Endothelial cell of umbilical vein (primary cell): ENCODE measurements around the gene PUS3. TPM values are rescaled to one million over a fixed set of nuclear protein-coding genes. Genes with fewer than 3 reads are reported as not detected.

Source experiments
- BruUV-seq: library from RNA; stranded (reverse); fragments of 400-500 nt; replicated peaks from 2 replicates; lab custom pipeline; 2021; lab: Mats Ljungman, UMichigan
- CTCF ChIA-PET: fragments of 300-600, 350-600 bp; sonication (Branson Sonifier 250); formaldehyde crosslinking; loops from one replicate; lab custom pipeline; 2021; ENCODE audit warnings: antibody characterized with exemption, inconsistent platforms; lab: Charles Lee
- POLR2A ChIA-PET: fragments of 300-600, 350-600 bp; sonication (Branson Sonifier 250); formaldehyde crosslinking; loops from one replicate; lab custom pipeline; 2021; ENCODE audit warnings: antibody characterized with exemption, inconsistent platforms; lab: Charles Lee
- DNase-seq: peaks from one replicate; pipeline ENCODE4 v3.0.0-alpha.2; 2011; ENCODE audit warnings: low read depth, low spot score
- FAIRE-seq: peaks from 2 replicates; lab custom pipeline; 2011; peaks lifted over from hg19 to GRCh38; lab: Jason Lieb, UNC
- H2AFZ ChIP-seq: 2 replicates; pipeline ENCODE4 v1.6.0; 2012; ENCODE audit warnings: low read depth, low read length, control low read depth, inconsistent platforms
- H3K27ac ChIP-seq: 2 replicates; pipeline ENCODE4 v1.5.1; 2011; ENCODE audit warnings: low read depth, mild to moderate bottlenecking, control low read depth, low read length, moderate library complexity; ENCODE audit not compliant: insufficient read depth
- H3K27me3 ChIP-seq, 2 experiments: 2 replicates each; pipeline versions ENCODE4 v1.6.0 to v1.6.1; 2011; ENCODE audit warnings: low read length in 2 of 2, mixed read lengths in 1 of 2; ENCODE audit not compliant: control insufficient read depth in 2 of 2, insufficient read depth in 2 of 2
- H3K36me3 ChIP-seq, 2 experiments: 2 replicates in 1 of 2; 3 replicates in 1 of 2; pipeline ENCODE4 v1.5.1; 2011; ENCODE audit warnings: low read length in 2 of 2, mild to moderate bottlenecking in 1 of 2, moderate library complexity in 1 of 2; ENCODE audit not compliant: control insufficient read depth in 2 of 2, insufficient read depth in 2 of 2; ENCODE audit errors: extremely low read depth in 1 of 2
- H3K4me1 ChIP-seq: 3 replicates; pipeline ENCODE4 v1.5.1; 2011; ENCODE audit warnings: mild to moderate bottlenecking, low read length; ENCODE audit not compliant: control insufficient read depth, insufficient read depth; ENCODE audit errors: extremely low read depth
- H3K4me2 ChIP-seq: 2 replicates; pipeline ENCODE4 v1.6.1; 2011; ENCODE audit warnings: low read length, control low read depth, mixed read lengths; ENCODE audit not compliant: insufficient read depth
- H3K4me3 ChIP-seq, 3 experiments: fragments of 200-600 bp in 1 of 3; sonication (generic), shearing (Covaris generic) in 1 of 3; replicated peaks in 1 of 3; 2 replicates each; pipeline ENCODE4 v1.5.1; 2011 to 2016; ENCODE audit warnings: control low read depth in 3 of 3, low read length in 3 of 3, mild to moderate bottlenecking in 2 of 3, inconsistent platforms in 1 of 3, low read depth in 1 of 3, moderate library complexity in 1 of 3; ENCODE audit not compliant: insufficient read depth in 1 of 3
- H3K79me2 ChIP-seq: 2 replicates; pipeline ENCODE4 v1.6.0; 2012; ENCODE audit warnings: low read length, inconsistent platforms; ENCODE audit not compliant: control insufficient read depth, insufficient read depth
- H3K9ac ChIP-seq: replicated peaks from 2 replicates; pipeline ENCODE3; 2011; ENCODE audit warnings: low read length, control low read depth; ENCODE audit not compliant: insufficient read depth; ENCODE audit errors: extremely low read depth
- H3K9me1 ChIP-seq: replicated peaks from 3 replicates; pipeline ENCODE4 v1.6.0; 2011; ENCODE audit warnings: mild to moderate bottlenecking, low read length; ENCODE audit not compliant: control insufficient read depth, insufficient read depth; ENCODE audit errors: extremely low read depth
- H3K9me3 ChIP-seq: replicated peaks from 2 replicates; pipeline ENCODE4 v1.5.1; 2012; ENCODE audit warnings: low read length, inconsistent platforms; ENCODE audit not compliant: control insufficient read depth, insufficient read depth
- H4K20me1 ChIP-seq: replicated peaks from 2 replicates; pipeline ENCODE3; 2011; ENCODE audit warnings: mild to moderate bottlenecking, low read length; ENCODE audit not compliant: control insufficient read depth, insufficient read depth; ENCODE audit errors: extremely low read depth
- CTCF ChIP-seq, 2 donors: IDR thresholded peaks; 1 replicate in 1 of 2; 2 replicates in 1 of 2; pipeline ENCODE4 v1.5.1; 2011; ENCODE audit warnings: low read length in 2 of 2, mild to moderate bottlenecking in 2 of 2, moderate library complexity in 2 of 2, control low read depth in 1 of 2, inconsistent platforms in 1 of 2, low read depth in 1 of 2; ENCODE audit not compliant: insufficient read depth in 1 of 2; ENCODE audit errors: extremely low read depth in 1 of 2
- EZH2 ChIP-seq: IDR thresholded peaks from 2 replicates; pipeline ENCODE4 v1.6.1; 2012; ENCODE audit warnings: borderline replicate concordance, low read depth, mild to moderate bottlenecking, moderate library complexity, low read length, inconsistent platforms; ENCODE audit not compliant: severe bottlenecking
- FOS ChIP-seq: IDR thresholded peaks from 2 replicates; pipeline ENCODE4 v1.6.1; 2011; ENCODE audit warnings: mild to moderate bottlenecking, low read length, moderate library complexity, borderline replicate concordance; ENCODE audit not compliant: insufficient read depth
- GATA2 ChIP-seq: IDR thresholded peaks from 2 replicates; pipeline ENCODE4 v1.7.0; 2011; ENCODE audit warnings: low read depth, mild to moderate bottlenecking, moderate library complexity, mixed read lengths, low read length; ENCODE audit not compliant: insufficient read length, insufficient read depth
- JUN ChIP-seq: IDR thresholded peaks from 2 replicates; pipeline ENCODE4 v1.6.1; 2011; ENCODE audit warnings: borderline replicate concordance, low read depth; ENCODE audit not compliant: insufficient read length, insufficient read depth
- MAX ChIP-seq: IDR thresholded peaks from 2 replicates; pipeline ENCODE4 v1.6.1; 2011; ENCODE audit not compliant: insufficient read depth, insufficient read length
- MYC ChIP-seq: IDR thresholded peaks from one replicate; pipeline ENCODE4 v1.6.1; 2011; ENCODE audit warnings: mild to moderate bottlenecking, low read depth, low read length
- POLR2A ChIP-seq: IDR thresholded peaks from 2 replicates; pipeline ENCODE4 v1.6.1; 2012; ENCODE audit warnings: low read depth, mild to moderate bottlenecking, control low read depth, low read length
- POLR2AphosphoS5 ChIP-seq: IDR thresholded peaks from 2 replicates; pipeline ENCODE4 v1.6.1; 2012; ENCODE audit warnings: low read depth, mild to moderate bottlenecking, control low read depth, low read length, moderate library complexity; ENCODE audit not compliant: insufficient read depth
- dilution Hi-C: fragments of 300-500 bp; cut with MboI; formaldehyde crosslinking; loops from one replicate; pipeline ENCODE4 v1.15.0; 2019; ENCODE audit warnings: low sequenced_read_pairs; ENCODE audit not compliant: extremely low pct_ligation_motif_present
- intact Hi-C: fragments of 100-400 bp; cut with micrococcal nuclease; formaldehyde crosslinking; loops from one replicate; pipeline ENCODE4 v1.10.0; 2022
- polyA plus RNA-seq, 4 experiments: library from polyadenylated mRNA; depleted of rRNA in 3 of 4; stranded (reverse) in 3 of 4; unstranded in 1 of 4; fragments of >200 nt; gene quantifications; 2 replicates each; pipeline versions ENCODE4 v1.2.1 to v1.2.3, GENCODE V29; 2011 to 2012; ENCODE audit warnings: missing spikeins in 1 of 4
- total RNA-seq: library from RNA; stranded (reverse); gene quantifications from 2 replicates; pipeline ENCODE4 v1.2.3, GENCODE V29; 2021

The PUS3 gene
- total and polyA plus RNA-seq, 2 donors (not counting 3 experiments of a cell fraction or from before 2014, with no cell fraction given), result 5.1 to 10.3 TPM

GRCh38 chr11:125923633-125924032 lies 20.6 kb upstream of the PUS3 start:
- intact Hi-C loops, result loop anchor here (1.0 to 10.0 kb wide), 5 partner anchors 138 to 379 kb away; partner anchors contain the start of genes DCPS, FOXRED1 and SRPRA
- Histone ChIP-seq H3K27me3 (peaks cover 2 to 7% of the 10 kb centered on the region in 2 experiments), H3K4me2 (no peak overlapping the region), H3K4me1 (no peaks in the 10 kb centered on the region), H3K9ac (no peak overlapping the region), H3K27ac (no peak overlapping the region), H4K20me1 (no peaks in the 10 kb centered on the region), H3K4me3 (no peak overlapping the region), H3K79me2 (no peaks in the 10 kb centered on the region), H3K9me3 (no peaks in the 10 kb centered on the region), H2AFZ (no peak overlapping the region), H3K9me1 (no peaks in the 10 kb centered on the region), H3K36me3 (no peaks in the 10 kb centered on the region)
- BruUV-seq, result no TSS peak
- FAIRE-seq, result no peak
- ChIA-PET POLR2A (no interaction called here), CTCF (interaction anchor here (1.0 to 5.1 kb wide), 4 partner anchors 10 to 274 kb away, joined by 3 to 113 read pairs (median 5); no protein-coding TSS in a partner anchor)
- TF ChIP-seq POLR2A, result no peak
- TF ChIP-seq POLR2AphosphoS5, result no peak
- TF ChIP-seq MAX, result no peak
- TF ChIP-seq GATA2, result no peak
- TF ChIP-seq FOS, result no peak
- TF ChIP-seq EZH2, result no peak
- TF ChIP-seq MYC, result no peak
- no peak for TF ChIP-seq JUN
- TF ChIP-seq CTCF (IDR thresholded peaks at IDR 0.05; ENCODE audit: extremely low read depth in 1 of 2, insufficient read depth in 1 of 2, low read depth in 1 of 2, low read length in 2 of 2), result no peak
- no peak for DNase-seq
- dilution Hi-C loops, result no loop called here
